ENCODE results near the gene FAM72A.
"Not testable (repeated sequence)": the region's sequence is repeated elsewhere in the genome, so short reads cannot be mapped to it uniquely, and the experiment has no call there.

DNA sequence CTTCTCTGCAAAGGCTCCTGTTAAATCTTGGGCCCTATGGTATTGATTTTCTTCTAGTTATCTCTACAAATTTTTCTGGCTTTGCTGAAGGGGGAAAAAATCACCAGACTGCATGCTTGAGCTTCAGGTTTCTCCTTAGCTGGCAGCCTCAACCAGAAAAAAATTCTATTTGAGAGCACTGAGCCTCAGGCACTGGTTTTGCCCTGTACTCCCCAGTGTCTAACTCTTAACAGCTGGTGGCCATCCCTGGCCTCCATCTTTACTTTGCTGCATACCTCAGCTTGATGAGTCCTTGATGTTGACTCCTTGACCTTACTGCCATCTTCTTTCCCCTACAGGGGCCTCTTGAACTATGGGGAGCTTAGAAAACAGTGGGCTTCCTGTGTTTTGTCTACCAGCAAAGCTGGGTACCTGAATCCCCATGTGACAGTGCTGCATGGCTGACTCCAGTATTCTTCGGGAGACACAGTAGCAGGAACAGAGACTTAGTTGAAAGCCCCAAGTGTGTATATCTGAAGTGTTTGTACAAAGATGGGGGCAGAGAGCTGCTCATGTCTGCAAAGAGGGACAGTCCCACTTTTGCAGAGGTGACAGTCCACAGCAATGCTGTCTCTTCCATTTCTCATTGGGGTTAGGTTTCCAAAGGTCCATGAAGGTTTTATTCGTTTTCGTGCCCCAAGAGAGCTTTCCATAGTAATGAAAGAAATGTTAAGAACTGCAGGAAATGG lies 31.7 kb upstream of the FAM72A start:
- not testable (repeated sequence) for TF ChIP-seq CTCF (conservative IDR thresholded peaks at IDR 0.05); ZFX (IDR thresholded peaks at IDR 0.05)
